ENCODE results near the gene KRT39.

KRT39 gene

GRCh38 chr17:40949418-40949817 is 17.3 kb downstream of the KRT39 start:
- DNase-seq (ENCODE audit: low read depth) = no peak
- H3K4me3 ChIP-seq (ENCODE audit: low read depth, low read length) = no peak overlapping the region
- TF ChIP-seq CTCF (IDR thresholded peaks at IDR 0.05; ENCODE audit: insufficient read depth, low read depth, low read length, missing control alignments) = no peak

GRCh38 chr17:40947929-40948328 is 18.8 kb downstream of the KRT39 start:
- no peak for TF ChIP-seq CTCF (IDR thresholded peaks at IDR 0.05; ENCODE audit: insufficient read depth, low read depth, low read length, missing control alignments)
- no peak overlapping the region for H3K4me3 ChIP-seq (ENCODE audit: low read depth, low read length)
- DNase-seq (ENCODE audit: low read depth) = no peak

- no peak for DNase-seq (ENCODE audit: low read depth)
- TF ChIP-seq CTCF (IDR thresholded peaks at IDR 0.05; ENCODE audit: insufficient read depth, low read depth, low read length, missing control alignments) = no peak
- no peak overlapping the region for H3K4me3 ChIP-seq (ENCODE audit: low read depth, low read length)
These were observed 21.3 kb downstream of the KRT39 start for GRCh38 chr17:40945414-40945813.

GRCh38 chr17:40944531-40944930 is 22.2 kb downstream of the KRT39 start:
- TF ChIP-seq CTCF (IDR thresholded peaks at IDR 0.05; ENCODE audit: insufficient read depth, low read depth, low read length, missing control alignments) = no peak
- no peak for DNase-seq (ENCODE audit: low read depth)
- no peak overlapping the region for H3K4me3 ChIP-seq (ENCODE audit: low read depth, low read length)

GRCh38 chr17:40942553-40942952 is 24.2 kb downstream of the KRT39 start:
- H3K4me3 ChIP-seq (ENCODE audit: low read depth, low read length) = no peak overlapping the region
- TF ChIP-seq CTCF (IDR thresholded peaks at IDR 0.05; ENCODE audit: insufficient read depth, low read depth, low read length, missing control alignments) = no peak
- no peak for DNase-seq (ENCODE audit: low read depth)

GRCh38 chr17:40940266-40940665 is 26.5 kb downstream of the KRT39 start:
- no peak overlapping the region for H3K4me3 ChIP-seq (ENCODE audit: low read depth, low read length)
- DNase-seq (ENCODE audit: low read depth) = no peak

More at GRCh38 chr17:40940266-40940665, 26.5 kb downstream of the KRT39 start:
- TF ChIP-seq CTCF (IDR thresholded peaks at IDR 0.05; ENCODE audit: insufficient read depth, low read depth, low read length, missing control alignments) = no peak

All from GM12865 (cell line).